ENCODE data around the gene TMCC2.
A peak's percentile ranks its signal among the peaks of the same experiment; 100 is the strongest.

TMCC2 gene

DNA sequence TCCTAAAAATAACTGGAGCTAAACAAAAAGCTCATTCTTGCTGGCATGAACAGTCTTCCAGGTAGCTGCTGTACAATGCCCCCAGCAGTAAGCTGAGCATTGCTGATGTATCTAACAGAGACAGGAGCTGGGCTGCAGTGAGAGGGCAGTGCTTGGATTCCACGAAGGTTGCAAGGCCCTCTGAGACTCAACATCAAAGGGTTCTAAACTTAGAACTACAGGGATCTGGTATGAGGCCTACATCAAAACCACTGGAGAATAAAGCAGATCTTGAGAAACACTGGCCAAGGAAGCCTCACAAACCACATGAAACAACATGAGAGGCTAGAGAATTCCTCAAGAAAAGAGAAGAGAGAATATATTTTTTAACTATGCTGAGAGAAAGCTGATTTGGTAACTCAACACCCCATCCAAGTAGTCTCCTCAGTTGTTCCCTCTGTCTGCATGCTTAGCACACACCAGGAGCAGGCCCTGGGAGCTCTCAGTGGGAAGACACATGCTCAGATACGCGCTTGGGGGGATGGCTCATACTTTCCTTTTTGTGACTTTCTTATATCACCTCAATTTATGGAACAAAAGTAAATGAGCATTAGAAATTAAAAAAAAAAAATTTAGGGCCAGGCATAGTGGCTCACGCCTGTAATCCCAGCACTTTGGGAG is 43.9 kb upstream of the TMCC2 start:
- Histone ChIP-seq H3K14ac (ENCODE audit: low read length) (no peak overlapping the region), H3K27me3 (ENCODE audit: insufficient read depth, low read length) (no peaks in the 10 kb centered on the region), H2AK5ac (ENCODE audit: low read length) (no peak overlapping the region), H4K8ac (ENCODE audit: low read depth, low read length) (no peak overlapping the region), H3K9me3 (ENCODE audit: insufficient read depth, low read depth, low read length) (no peaks in the 10 kb centered on the region), H3K9ac (ENCODE audit: low read length) (no peak overlapping the region), H3K27ac (ENCODE audit: low read depth, low read length) (peak overlapping the region; percentile 31), H2BK120ac (ENCODE audit: insufficient read depth, low read length, poor library complexity) (no peak overlapping the region), H4K12ac (ENCODE audit: low read depth, low read length) (no peak overlapping the region), H3K23ac (ENCODE audit: low read length) (no peak overlapping the region), H4K91ac (ENCODE audit: low read depth, low read length) (no peak overlapping the region), H2BK5ac (ENCODE audit: low read depth, low read length, poor library complexity) (no peak overlapping the region), H3K18ac (ENCODE audit: low read length) (no peak overlapping the region), H3K79me1 (ENCODE audit: low read length) (no peaks in the 10 kb centered on the region), H3K4me2 (ENCODE audit: low read length) (no peak overlapping the region), H3K4me3 (ENCODE audit: low read depth, low read length) (no peak overlapping the region), H3K4me1 (ENCODE audit: control insufficient read depth in 1 of 2, insufficient read depth in 2 of 2, low read length in 2 of 2) (peaks cover 0 to 2% of the 10 kb centered on the region in 2 experiments), H3K79me2 (ENCODE audit: control insufficient read depth, insufficient read depth, low read length, poor library complexity) (no peaks in the 10 kb centered on the region), H3K4ac (ENCODE audit: low read depth, low read length) (no peak overlapping the region), H3K36me3 (ENCODE audit: control insufficient read depth in 1 of 2, insufficient read depth in 2 of 2, low read length in 2 of 2) (peaks cover 2 to 3% of the 10 kb centered on the region in 2 experiments), H2BK12ac (ENCODE audit: low read length) (no peak overlapping the region), H2AFZ (ENCODE audit: insufficient read depth, low read length, poor library complexity) (no peak overlapping the region)
- no peak for DNase-seq
- WGBS (ENCODE audit: extremely low coverage, insufficient coverage, insufficient read length): no CpG with 5 or more reads among the region's 4 CpGs

DNA sequence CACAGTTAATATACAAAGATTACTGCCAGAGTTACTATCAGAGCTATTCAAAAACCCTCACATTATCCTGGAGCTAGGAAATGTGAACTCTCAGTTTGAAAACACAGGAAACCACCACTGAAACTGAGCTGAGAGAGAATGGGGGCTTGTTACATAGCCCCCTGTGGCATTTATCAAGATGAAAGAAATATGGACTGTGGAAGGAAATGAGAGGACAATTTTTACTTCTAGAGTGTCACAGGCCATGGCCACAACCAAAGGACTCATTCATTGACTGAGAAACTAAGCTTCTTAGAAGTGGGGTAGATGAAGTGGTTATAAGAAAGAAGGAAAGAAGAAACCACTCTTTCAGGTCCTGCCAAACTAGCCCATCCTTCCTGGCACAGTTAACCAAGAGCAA is 41.6 kb upstream of the TMCC2 start:
- Histone ChIP-seq H4K91ac (ENCODE audit: low read depth, low read length) (no peak overlapping the region), H2AK5ac (ENCODE audit: low read length) (no peak overlapping the region), H3K9ac (ENCODE audit: low read length) (no peak overlapping the region)

DNA sequence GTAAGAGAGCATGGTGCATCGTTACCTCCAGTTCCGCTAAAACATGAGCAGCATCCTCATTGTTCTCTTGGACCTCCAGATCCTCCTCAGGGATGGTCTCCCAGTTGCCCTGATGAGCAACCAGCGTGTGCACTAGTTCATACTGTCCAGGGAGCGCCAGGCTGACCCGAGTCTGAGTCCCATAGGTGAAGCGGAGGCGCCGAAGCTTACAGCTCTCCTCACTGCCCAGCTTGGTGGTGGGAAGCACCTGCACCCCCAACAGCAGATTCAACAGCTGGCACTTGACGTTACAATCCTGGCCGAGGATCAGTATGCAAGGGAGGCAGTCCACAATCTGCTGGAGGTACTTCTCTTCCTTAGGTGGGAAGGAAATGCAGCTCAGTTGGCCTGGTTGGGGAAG is 40.3 kb upstream of the TMCC2 start:
- Histone ChIP-seq H3K4me1 (ENCODE audit: control insufficient read depth in 1 of 2, insufficient read depth in 2 of 2, low read length in 2 of 2) (peaks cover 0 to 4% of the 10 kb centered on the region in 2 experiments), H2AFZ (ENCODE audit: insufficient read depth, low read length, poor library complexity) (no peak overlapping the region), H3K27me3 (ENCODE audit: insufficient read depth, low read length) (no peaks in the 10 kb centered on the region), H3K18ac (ENCODE audit: low read length) (no peak overlapping the region), H3K79me1 (ENCODE audit: low read length) (no peaks in the 10 kb centered on the region), H4K8ac (ENCODE audit: low read depth, low read length) (no peak overlapping the region), H2BK5ac (ENCODE audit: low read depth, low read length, poor library complexity) (no peak overlapping the region), H4K12ac (ENCODE audit: low read depth, low read length) (no peak overlapping the region), H4K91ac (ENCODE audit: low read depth, low read length) (no peak overlapping the region), H3K4ac (ENCODE audit: low read depth, low read length) (no peak overlapping the region), H3K4me3 (ENCODE audit: low read depth, low read length) (no peak overlapping the region), H3K9me3 (ENCODE audit: insufficient read depth, low read depth, low read length) (no peaks in the 10 kb centered on the region), H3K23ac (ENCODE audit: low read length) (no peak overlapping the region), H3K14ac (ENCODE audit: low read length) (no peak overlapping the region), H3K9ac (ENCODE audit: low read length) (no peak overlapping the region), H3K27ac (ENCODE audit: low read depth, low read length) (no peak overlapping the region), H2BK120ac (ENCODE audit: insufficient read depth, low read length, poor library complexity) (no peak overlapping the region), H3K79me2 (ENCODE audit: control insufficient read depth, insufficient read depth, low read length, poor library complexity) (no peaks in the 10 kb centered on the region), H3K36me3 (ENCODE audit: control insufficient read depth in 1 of 2, insufficient read depth in 2 of 2, low read length in 2 of 2) (peaks cover 0 to 2% of the 10 kb centered on the region in 2 experiments), H3K4me2 (ENCODE audit: low read length) (no peak overlapping the region), H2BK12ac (ENCODE audit: low read length) (no peak overlapping the region), H2AK5ac (ENCODE audit: low read length) (no peak overlapping the region)
- no peak for DNase-seq
- no CpG with 5 or more reads among the region's 10 CpGs for WGBS (ENCODE audit: extremely low coverage, insufficient coverage, insufficient read length)

More for the DNA sequence above, 41.6 kb upstream of the TMCC2 start:
- Histone ChIP-seq H4K12ac (ENCODE audit: low read depth, low read length) (no peak overlapping the region), H4K8ac (ENCODE audit: low read depth, low read length) (no peak overlapping the region), H3K9me3 (ENCODE audit: insufficient read depth, low read depth, low read length) (no peaks in the 10 kb centered on the region), H2BK5ac (ENCODE audit: low read depth, low read length, poor library complexity) (no peak overlapping the region), H3K79me1 (ENCODE audit: low read length) (no peaks in the 10 kb centered on the region), H3K27ac (ENCODE audit: low read depth, low read length) (no peak overlapping the region), H2AFZ (ENCODE audit: insufficient read depth, low read length, poor library complexity) (no peak overlapping the region), H3K23ac (ENCODE audit: low read length) (no peak overlapping the region), H3K27me3 (ENCODE audit: insufficient read depth, low read length) (no peaks in the 10 kb centered on the region), H2BK12ac (ENCODE audit: low read length) (no peak overlapping the region), H3K14ac (ENCODE audit: low read length) (no peak overlapping the region), H3K4ac (ENCODE audit: low read depth, low read length) (no peak overlapping the region), H3K4me3 (ENCODE audit: low read depth, low read length) (no peak overlapping the region), H3K4me1 (ENCODE audit: control insufficient read depth in 1 of 2, insufficient read depth in 2 of 2, low read length in 2 of 2) (peaks cover 0 to 2% of the 10 kb centered on the region in 2 experiments), H3K79me2 (ENCODE audit: control insufficient read depth, insufficient read depth, low read length, poor library complexity) (no peaks in the 10 kb centered on the region), H3K4me2 (ENCODE audit: low read length) (no peak overlapping the region), H2BK120ac (ENCODE audit: insufficient read depth, low read length, poor library complexity) (no peak overlapping the region), H3K18ac (ENCODE audit: low read length) (no peak overlapping the region), H3K36me3 (ENCODE audit: control insufficient read depth in 1 of 2, insufficient read depth in 2 of 2, low read length in 2 of 2) (peaks cover 2 to 3% of the 10 kb centered on the region in 2 experiments)
- DNase-seq: no peak

DNA sequence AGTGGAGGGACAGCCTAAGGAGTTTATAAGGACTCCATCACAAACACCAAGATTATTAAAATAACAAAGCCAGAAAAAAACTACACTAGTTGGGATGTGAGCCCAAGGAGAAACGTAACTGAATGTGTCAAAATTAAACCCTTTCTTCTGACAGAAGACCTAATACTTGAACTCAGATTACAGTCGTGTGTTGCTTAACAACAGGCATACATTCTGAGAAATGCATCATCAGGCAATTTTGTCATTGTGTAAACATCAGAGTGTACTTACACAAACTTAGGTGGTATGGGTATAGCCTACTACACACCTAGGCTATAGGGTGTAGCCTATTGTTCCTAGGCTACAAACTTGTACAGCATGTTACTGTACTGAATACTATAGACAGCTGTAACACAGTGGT is 39.6 kb upstream of the TMCC2 start:
- H2AK5ac ChIP-seq (ENCODE audit: low read length): no peak overlapping the region
- no peak overlapping the region for H3K4ac ChIP-seq (ENCODE audit: low read depth, low read length)
- H3K23ac ChIP-seq (ENCODE audit: low read length): no peak overlapping the region
- peak in 1 of 2 donors; percentile 16 for DNase-seq
- H3K9ac ChIP-seq (ENCODE audit: low read length): no peak overlapping the region
- WGBS (ENCODE audit: extremely low coverage, insufficient coverage, insufficient read length): no CpG with 5 or more reads among the region's 2 CpGs
- no peak overlapping the region for H2AFZ ChIP-seq (ENCODE audit: insufficient read depth, low read length, poor library complexity)
- no peaks in the 10 kb centered on the region for H3K79me1 ChIP-seq (ENCODE audit: low read length)
- no peaks in the 10 kb centered on the region for H3K9me3 ChIP-seq (ENCODE audit: insufficient read depth, low read depth, low read length)
- no peak overlapping the region for H2BK12ac ChIP-seq (ENCODE audit: low read length)
- H2BK120ac ChIP-seq (ENCODE audit: insufficient read depth, low read length, poor library complexity): no peak overlapping the region
- no peak overlapping the region for H3K4me2 ChIP-seq (ENCODE audit: low read length)
- no peak overlapping the region for H3K14ac ChIP-seq (ENCODE audit: low read length)
- H4K91ac ChIP-seq (ENCODE audit: low read depth, low read length): no peak overlapping the region
- H3K79me2 ChIP-seq (ENCODE audit: control insufficient read depth, insufficient read depth, low read length, poor library complexity): no peaks in the 10 kb centered on the region
- H3K27me3 ChIP-seq (ENCODE audit: insufficient read depth, low read length): no peaks in the 10 kb centered on the region
- H4K12ac ChIP-seq (ENCODE audit: low read depth, low read length): no peak overlapping the region
- no peak overlapping the region for H2BK5ac ChIP-seq (ENCODE audit: low read depth, low read length, poor library complexity)
- no peak overlapping the region for H3K4me3 ChIP-seq (ENCODE audit: low read depth, low read length)
- H3K4me1 ChIP-seq (ENCODE audit: control insufficient read depth in 1 of 2, insufficient read depth in 2 of 2, low read length in 2 of 2): peaks cover 0 to 4% of the 10 kb centered on the region in 2 experiments
- H3K27ac ChIP-seq (ENCODE audit: low read depth, low read length): no peak overlapping the region
- no peak overlapping the region for H4K8ac ChIP-seq (ENCODE audit: low read depth, low read length)
- peaks cover 0 to 2% of the 10 kb centered on the region in 2 experiments for H3K36me3 ChIP-seq (ENCODE audit: control insufficient read depth in 1 of 2, insufficient read depth in 2 of 2, low read length in 2 of 2)
- no peak overlapping the region for H3K18ac ChIP-seq (ENCODE audit: low read length)
